ENCODE data around the gene MAN1B1. TPM values are rescaled to one million over a fixed set of nuclear protein-coding genes. Genes with fewer than 3 reads are reported as not detected.

MAN1B1 gene
- total and polyA plus RNA-seq, 8 donors: 22.0 to 86.0 (median 28.4) TPM

GRCh38 chr9:137110147-137110910 is 23.5 kb downstream of the MAN1B1 start:
- WGBS, 2 donors: 90 to 94% methylated on average over 36 to 38 of the region's 38 CpGs
- intact Hi-C loops (cut with DNase I): loop anchor here in 1 of 3 donors (10.0 kb wide), 1 partner anchor 124 kb away; the partner anchor contains the start of gene SLC34A3
- Histone ChIP-seq H3K27me3 (no peaks in the 10 kb centered on the region), H3K4me3 (no peak overlapping the region), H3K9me3 (no peaks in the 10 kb centered on the region), H3K4me1 (peaks cover 0 to 4% (median 0%) of the 10 kb centered on the region in 3 donors), H3K27ac (no peak overlapping the region), H3K36me3 (peaks cover 0 to 29% (median 0%) of the 10 kb centered on the region in 3 donors)
- TF ChIP-seq CTCF (IDR thresholded peaks at IDR 0.05): no peak
- ATAC-seq (no peak), FAIRE-seq (no peak), DNase-seq (no peak)

- H3K4me1 ChIP-seq: peaks cover 0 to 4% (median 0%) of the 10 kb centered on the region in 3 donors
- no peak for TF ChIP-seq CTCF (IDR thresholded peaks at IDR 0.05)
- no peak overlapping the region for H3K27ac ChIP-seq
- FAIRE-seq (no peak), ATAC-seq (no peak), DNase-seq (no peak)
- H3K27me3 ChIP-seq: no peaks in the 10 kb centered on the region
- intact Hi-C loops (cut with DNase I): loop anchor here in 1 of 3 donors (10.0 kb wide), 1 partner anchor 124 kb away; the partner anchor contains the start of gene SLC34A3
- H3K9me3 ChIP-seq: no peaks in the 10 kb centered on the region
- no peak overlapping the region for H3K4me3 ChIP-seq
- 86 to 89% methylated on average over 25 to 28 of the region's 28 CpGs for WGBS, 2 donors
- H3K36me3 ChIP-seq: peaks cover 0 to 29% (median 0%) of the 10 kb centered on the region in 3 donors
These were observed 24.4 kb downstream of the MAN1B1 start for GRCh38 chr9:137110911-137111787.

GRCh38 chr9:137111788-137112563 is 25.2 kb downstream of the MAN1B1 start:
- no peak for FAIRE-seq
- Histone ChIP-seq H3K4me3 (no peak overlapping the region), H3K27ac (no peak overlapping the region), H3K4me1 (peaks cover 0 to 4% (median 0%) of the 10 kb centered on the region in 3 donors), H3K36me3 (peaks cover 0 to 28% (median 0%) of the 10 kb centered on the region in 3 donors), H3K27me3 (no peaks in the 10 kb centered on the region), H3K9me3 (no peaks in the 10 kb centered on the region)
- DNase-seq: peak in 2 of 6 donors; percentile 42 to 80
- 89 to 91% methylated on average over 32 to 35 of the region's 35 CpGs for WGBS, 2 donors
- intact Hi-C loops (cut with DNase I): loop anchor here in 1 of 3 donors (10.0 kb wide), 1 partner anchor 123 kb away; the partner anchor contains the start of gene SLC34A3
- TF ChIP-seq CTCF (IDR thresholded peaks at IDR 0.05): no peak
- ATAC-seq: no peak

GRCh38 chr9:137112564-137113384 is 26.0 kb downstream of the MAN1B1 start:
- intact Hi-C loops (cut with DNase I): loop anchor here in 1 of 3 donors (10.0 kb wide), 1 partner anchor 122 kb away; the partner anchor contains the start of gene SLC34A3
- WGBS, 2 donors: 95 to 96% methylated on average over 41 to 42 of the region's 42 CpGs
- H3K27me3 ChIP-seq: no peaks in the 10 kb centered on the region
- no peak for TF ChIP-seq CTCF (IDR thresholded peaks at IDR 0.05)
- ATAC-seq (no peak), FAIRE-seq (no peak), DNase-seq (peak in 2 of 6 donors; percentile 44 to 82)
- H3K4me3 ChIP-seq: no peak overlapping the region
- peaks cover 0 to 20% (median 0%) of the 10 kb centered on the region in 3 donors for H3K36me3 ChIP-seq
- no peak overlapping the region for H3K27ac ChIP-seq
- H3K4me1 ChIP-seq: peaks cover 0 to 4% (median 0%) of the 10 kb centered on the region in 3 donors
- no peaks in the 10 kb centered on the region for H3K9me3 ChIP-seq

Measured in pancreas (tissue), 10 donors.